CD1c-positive myeloid dendritic cell (primary cell): ENCODE results near the gene SLC25A20.
"Not testable (repeated sequence)": the region's sequence is repeated elsewhere in the genome, so short reads cannot be mapped to it uniquely, and the experiment has no call there.

Experiments
- DNase-seq: peaks from one replicate; pipeline ENCODE4 v3.0.0-alpha.2; 2016; ENCODE audit errors: extremely low spot score

Gene SLC25A20

GRCh38 chr3:48847504-48848423 lies 50.9 kb downstream of the SLC25A20 start, which contains the start of gene PRKAR2A:
PRKAR2A (minus strand) TSS chr3:48847874; CDS start chr3:48847596, 278 bp downstream.
- peak; percentile 95 for DNase-seq

GRCh38 chr3:48847053-48847503 lies 51.6 kb downstream of the SLC25A20 start:
- peak; percentile 48 for DNase-seq

GRCh38 chr3:48845170-48845569 lies 53.5 kb downstream of the SLC25A20 start:
- DNase-seq: no peak

GRCh38 chr3:48837163-48837562 lies 61.5 kb downstream of the SLC25A20 start:
- no peak for DNase-seq

- DNase-seq: no peak
Observed at GRCh38 chr3:48835650-48836366, 62.9 kb downstream of the SLC25A20 start.

GRCh38 chr3:48832684-48833083 lies 66.0 kb downstream of the SLC25A20 start:
- no peak for DNase-seq

GRCh38 chr3:48830715-48831114 lies 68.0 kb downstream of the SLC25A20 start:
- DNase-seq: no peak

GRCh38 chr3:48829525-48829924 lies 69.2 kb downstream of the SLC25A20 start:
- not testable (repeated sequence) for DNase-seq

GRCh38 chr3:48827874-48828273 lies 70.8 kb downstream of the SLC25A20 start:
- not testable (repeated sequence) for DNase-seq

GRCh38 chr3:48826451-48826850 lies 72.2 kb downstream of the SLC25A20 start:
- no peak for DNase-seq

- no peak for DNase-seq
Observed at GRCh38 chr3:48820612-48821324, 77.9 kb downstream of the SLC25A20 start.

GRCh38 chr3:48819234-48820221 lies 79.2 kb downstream of the SLC25A20 start:
- DNase-seq: no peak

- DNase-seq: no peak
Observed at GRCh38 chr3:48811524-48811923, 87.2 kb downstream of the SLC25A20 start.
